GM19395 (cell line): ENCODE data around the gene ZSCAN22.
A peak's percentile ranks its signal among the peaks of the same experiment; 100 is the strongest.
"Not testable (repeated sequence)": the region's sequence is repeated elsewhere in the genome, so short reads cannot be mapped to it uniquely, and the experiment has no call there.

ENCODE experiments used
- ATAC-seq: cut with Tn5 transposase; IDR thresholded peaks from one replicate; pipeline ENCODE4 v1.9.1; 2021; ENCODE audit warnings: mild to moderate bottlenecking, moderate library complexity; ENCODE audit not compliant: unreplicated experiment

The ZSCAN22 gene

GRCh38 chr19:58326914-58327726, at the start of gene ZSCAN22:
Gene ZSCAN22 (plus strand): TSS chr19:58326994. CDS start chr19:58334803, 7,809 bp downstream.
- ATAC-seq, result peak; percentile 89

DNA sequence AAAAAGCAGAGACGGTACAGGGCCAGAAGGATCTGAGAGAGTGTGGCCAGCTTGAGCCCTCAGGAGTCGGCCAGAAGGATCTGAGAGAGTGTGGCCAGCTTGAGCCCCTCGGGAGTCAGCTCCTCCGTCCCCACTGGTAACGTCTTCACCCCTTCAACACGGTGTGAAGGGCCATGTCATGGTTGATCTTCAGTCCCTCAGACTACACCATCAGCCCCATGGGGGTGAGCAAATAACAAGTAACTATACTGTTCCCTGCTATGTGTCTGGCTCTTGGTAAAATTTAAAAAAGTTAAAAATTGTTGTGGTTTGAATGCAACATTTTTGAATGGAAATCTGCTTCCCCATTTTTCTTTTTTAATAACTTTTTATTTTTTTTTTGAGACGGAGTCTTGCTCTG, 49.6 kb upstream of the ZSCAN22 start:
- no peak for ATAC-seq

GRCh38 chr19:58277748-58278540, 48.9 kb upstream of the ZSCAN22 start:
- no peak for ATAC-seq

GRCh38 chr19:58278541-58279041, 48.2 kb upstream of the ZSCAN22 start, which contains the start of gene ZNF8:
Gene ZNF8 (plus strand): TSS chr19:58278955. CDS start chr19:58279082, 127 bp downstream.
- ATAC-seq, result peak; percentile 98

DNA sequence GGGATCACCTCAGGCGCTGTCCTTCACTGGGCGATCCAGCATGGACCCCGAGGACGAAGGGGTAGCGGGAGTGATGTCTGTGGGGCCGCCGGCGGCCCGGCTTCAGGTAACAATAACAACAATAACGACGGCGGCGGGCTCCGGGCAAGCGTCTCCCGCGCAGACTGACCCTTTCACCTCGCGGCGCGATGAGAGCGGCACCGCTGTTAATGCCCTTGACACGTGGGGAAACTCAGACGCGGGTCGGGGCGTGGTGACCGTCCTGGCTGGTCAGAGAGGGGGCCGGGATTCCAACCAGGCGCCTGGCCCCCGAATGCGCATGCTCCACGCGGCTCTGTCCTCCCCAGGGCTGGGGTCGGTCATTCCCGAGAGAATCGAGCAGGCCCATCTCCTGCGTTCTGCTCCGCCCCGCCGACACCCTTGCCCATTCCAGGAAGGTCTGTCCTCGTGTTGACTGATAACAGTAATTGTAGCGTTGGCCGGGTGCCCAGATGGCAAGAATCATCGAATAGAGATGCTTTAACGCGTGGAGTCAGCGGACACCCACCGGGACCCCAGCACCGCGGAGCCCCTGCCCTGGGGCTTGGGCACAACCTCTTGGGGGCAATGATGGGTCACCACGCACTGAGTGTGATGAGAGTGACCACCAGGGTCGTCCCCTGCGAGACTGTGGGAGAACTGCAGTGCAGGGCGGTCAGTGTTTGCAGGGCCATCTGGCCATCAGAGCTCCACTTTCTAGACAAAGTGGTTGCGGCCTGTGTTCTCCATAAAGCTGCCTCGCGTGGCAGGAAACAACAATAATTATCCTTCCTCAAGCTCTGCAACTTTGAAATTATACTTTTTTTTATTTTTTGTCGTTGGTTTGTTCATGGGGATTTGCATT, 47.5 kb upstream of the ZSCAN22 start:
- peak; percentile 48 for ATAC-seq

- no peak for ATAC-seq
Measured at GRCh38 chr19:58279925-58280316, 46.9 kb upstream of the ZSCAN22 start.

DNA sequence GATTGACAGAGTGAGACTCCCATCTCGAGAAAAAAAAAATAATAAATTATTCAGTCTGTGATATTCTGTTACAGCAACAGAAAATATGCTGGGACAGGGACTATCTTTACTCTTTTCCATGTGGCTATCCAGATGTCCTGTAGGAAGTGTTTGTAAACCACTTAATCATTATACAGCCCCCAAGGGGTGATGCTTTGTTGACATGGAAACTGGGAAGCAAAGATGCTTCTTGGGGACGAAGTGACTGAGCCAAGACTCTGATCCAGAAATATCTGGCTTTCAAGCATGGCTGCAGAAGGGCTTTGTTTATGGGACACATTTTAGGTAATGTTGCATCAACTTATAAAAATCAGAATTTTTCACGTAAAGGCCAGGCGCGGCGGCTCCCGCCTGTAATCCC, 42.6 kb upstream of the ZSCAN22 start:
- ATAC-seq, result no peak

DNA sequence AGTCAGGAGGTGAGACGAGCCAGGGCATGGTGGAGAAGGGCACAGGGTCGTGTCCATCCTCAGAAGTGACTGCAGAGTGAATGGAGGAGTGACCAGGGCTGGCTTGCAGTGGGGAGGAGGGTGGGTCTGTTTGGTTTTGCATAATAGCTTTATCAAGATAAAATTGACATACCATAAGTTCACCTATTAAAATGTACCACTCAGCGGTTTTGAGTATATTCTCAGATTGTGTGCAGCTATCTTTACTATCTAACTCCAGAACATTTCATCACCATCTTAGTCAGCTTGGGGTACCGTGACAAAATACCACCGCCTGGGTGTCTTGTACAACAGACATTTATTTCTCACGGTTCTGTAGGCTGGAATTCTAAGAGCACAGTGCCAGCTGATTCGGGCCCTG, 34.9 kb upstream of the ZSCAN22 start:
- no peak for ATAC-seq

DNA sequence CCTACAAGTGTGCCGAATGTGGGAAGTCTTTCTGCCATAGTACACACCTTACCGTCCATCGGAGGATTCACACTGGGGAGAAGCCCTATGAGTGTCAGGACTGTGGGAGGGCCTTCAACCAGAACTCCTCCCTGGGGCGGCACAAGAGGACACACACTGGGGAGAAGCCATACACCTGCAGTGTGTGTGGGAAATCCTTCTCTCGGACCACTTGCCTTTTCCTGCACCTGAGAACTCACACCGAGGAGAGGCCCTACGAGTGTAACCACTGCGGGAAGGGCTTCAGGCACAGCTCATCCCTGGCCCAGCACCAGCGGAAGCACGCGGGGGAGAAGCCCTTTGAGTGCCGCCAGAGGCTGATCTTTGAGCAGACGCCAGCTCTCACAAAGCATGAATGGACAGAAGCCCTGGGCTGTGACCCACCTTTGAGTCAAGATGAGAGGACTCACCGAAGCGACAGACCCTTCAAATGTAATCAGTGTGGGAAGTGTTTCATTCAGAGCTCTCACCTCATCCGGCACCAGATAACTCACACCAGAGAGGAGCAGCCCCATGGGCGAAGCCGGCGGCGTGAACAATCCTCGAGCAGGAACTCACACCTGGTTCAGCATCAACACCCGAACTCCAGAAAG, 31.9 kb upstream of the ZSCAN22 start:
- ATAC-seq, result no peak

DNA sequence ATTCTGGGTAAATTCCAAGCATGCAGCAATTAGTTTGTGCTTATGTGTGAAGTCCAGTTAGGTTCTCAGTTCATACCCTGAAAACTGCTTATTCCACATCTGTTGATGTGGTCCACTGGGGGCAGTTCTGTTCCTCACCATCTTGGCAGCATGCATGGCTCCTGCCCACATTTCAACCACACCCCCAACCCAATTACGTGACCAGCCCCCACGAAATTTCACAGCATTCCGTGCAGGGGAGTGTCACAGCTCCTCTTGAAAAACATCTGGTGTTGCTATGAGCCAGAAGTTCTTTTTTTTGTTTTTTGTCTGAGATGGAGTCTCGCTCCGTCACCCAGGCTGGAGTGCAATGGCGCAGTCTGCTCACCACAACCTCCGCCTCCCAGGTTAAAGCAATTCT, 30.7 kb upstream of the ZSCAN22 start:
- ATAC-seq, result no peak

- no peak for ATAC-seq
Measured at GRCh38 chr19:58300620-58301019, 26.2 kb upstream of the ZSCAN22 start.

DNA sequence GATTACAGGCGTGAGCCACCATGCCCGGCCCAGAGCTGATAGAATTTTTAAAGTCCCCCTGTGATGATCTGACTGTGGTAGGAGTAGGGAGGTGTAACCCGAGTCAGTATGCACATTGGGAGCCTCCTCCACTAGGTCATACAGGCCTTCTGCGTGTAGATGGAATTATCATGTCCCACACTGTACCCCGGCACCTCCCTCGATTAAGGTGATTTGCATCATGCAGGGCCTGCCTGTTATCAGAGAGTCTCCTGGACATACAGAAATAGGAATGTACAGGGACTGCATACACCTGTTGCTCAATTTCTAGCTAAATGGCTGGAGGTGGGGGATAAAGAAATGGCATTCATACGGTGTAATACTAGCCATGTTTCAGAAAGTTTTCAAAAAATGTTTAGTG, 22.5 kb upstream of the ZSCAN22 start:
- no peak for ATAC-seq

GRCh38 chr19:58304748-58305064, 22.1 kb upstream of the ZSCAN22 start:
- ATAC-seq, result no peak

- peak; percentile 96 for ATAC-seq
Measured at GRCh38 chr19:58305065-58305931, 21.5 kb upstream of the ZSCAN22 start, which contains the start of gene ERVK3-1. Gene ERVK3-1 (plus strand): TSS chr19:58305377. CDS start chr19:58312169, 6,792 bp downstream.

- ATAC-seq, result no peak
Measured at GRCh38 chr19:58305932-58306323, 20.9 kb upstream of the ZSCAN22 start.

DNA sequence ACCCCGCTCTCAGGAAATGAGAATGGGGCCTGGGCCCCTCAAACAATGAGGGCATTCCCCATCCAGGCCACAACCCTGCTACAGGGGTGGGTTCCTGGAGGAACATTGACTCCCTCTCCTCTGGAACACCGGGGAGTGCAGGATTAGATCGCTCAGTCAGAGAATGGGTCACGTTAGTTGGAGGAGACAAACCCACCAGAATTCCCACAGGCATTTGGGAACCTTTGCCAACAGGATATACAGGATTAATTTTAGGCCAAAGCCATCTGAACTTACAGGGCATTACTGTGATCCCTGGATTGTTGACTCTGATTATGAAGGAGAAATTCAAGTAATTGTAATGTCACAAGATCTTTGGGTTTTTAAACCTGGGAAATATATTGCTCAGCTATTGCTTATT, 19.1 kb upstream of the ZSCAN22 start:
- no peak for ATAC-seq

GRCh38 chr19:58310685-58311084, 16.1 kb upstream of the ZSCAN22 start:
- not testable (repeated sequence) for ATAC-seq

GRCh38 chr19:58311345-58311865, 15.4 kb upstream of the ZSCAN22 start:
- ATAC-seq, result no peak

- no peak for ATAC-seq
Measured at GRCh38 chr19:58315580-58315979, 11.2 kb upstream of the ZSCAN22 start.
